Astrocyte (in vitro differentiated cells and primary cell): ENCODE measurements around the gene IL21R. TPM values are rescaled to one million over a fixed set of nuclear protein-coding genes. Genes with fewer than 3 reads are reported as not detected.
"Not testable (repeated sequence)": the region's sequence is repeated elsewhere in the genome, so short reads cannot be mapped to it uniquely, and the experiment has no call there.

Source experiments
- DNase-seq: peaks from one replicate; pipeline ENCODE4 v3.0.0-alpha.2; 2010; ENCODE audit warnings: low read depth
- FAIRE-seq: peaks from 2 replicates; lab custom pipeline; 2011; peaks lifted over from hg19 to GRCh38; lab: Jason Lieb, UNC
- H2AFZ ChIP-seq: 2 replicates; pipeline ENCODE4 v1.6.0; 2012; ENCODE audit warnings: low read depth, low read length, inconsistent platforms
- H3K27ac ChIP-seq: 2 replicates; pipeline ENCODE4 v1.5.1; 2011; ENCODE audit warnings: low read depth, low read length, inconsistent platforms
- H3K27me3 ChIP-seq: 2 replicates; pipeline ENCODE4 v1.6.0; 2011; ENCODE audit warnings: low read length, inconsistent platforms; ENCODE audit not compliant: insufficient read depth
- H3K36me3 ChIP-seq: 2 replicates; pipeline ENCODE4 v1.5.1; 2011; ENCODE audit warnings: low read length, inconsistent platforms; ENCODE audit not compliant: insufficient read depth
- H3K4me1 ChIP-seq: 2 replicates; pipeline ENCODE4 v1.5.1; 2011; ENCODE audit warnings: low read length, inconsistent platforms; ENCODE audit not compliant: insufficient read depth
- H3K4me2 ChIP-seq: 2 replicates; pipeline ENCODE4 v1.6.0; 2012; ENCODE audit warnings: low read length, inconsistent platforms
- H3K4me3 ChIP-seq: 2 replicates; pipeline ENCODE4 v1.5.1; 2011; ENCODE audit warnings: low read depth, mild to moderate bottlenecking, low read length, inconsistent platforms; ENCODE audit not compliant: insufficient read depth
- H3K79me2 ChIP-seq: 2 replicates; pipeline ENCODE4 v1.6.0; 2012; ENCODE audit warnings: mild to moderate bottlenecking, low read length, inconsistent platforms; ENCODE audit not compliant: insufficient read depth
- H3K9ac ChIP-seq: 2 replicates; pipeline ENCODE4 v1.6.0; 2012; ENCODE audit warnings: mild to moderate bottlenecking, low read length, inconsistent platforms
- H3K9me3 ChIP-seq: 2 replicates; pipeline ENCODE4 v1.5.1; 2012; ENCODE audit warnings: low read depth, mild to moderate bottlenecking, low read length, inconsistent platforms; ENCODE audit not compliant: insufficient read depth
- H4K20me1 ChIP-seq: 2 replicates; pipeline ENCODE4 v1.6.0; 2012; ENCODE audit warnings: low read length, inconsistent platforms; ENCODE audit not compliant: insufficient read depth
- H3K27ac Mint-ChIP-seq: one replicate; pipeline ENCODE4 v1.8.0; 2021; ENCODE audit warnings: mild to moderate bottlenecking, mixed read lengths; ENCODE audit not compliant: unreplicated experiment
- H3K27me3 Mint-ChIP-seq: one replicate; pipeline ENCODE4 v1.8.0; 2021; ENCODE audit warnings: low read depth, mixed read lengths; ENCODE audit not compliant: unreplicated experiment
- H3K36me3 Mint-ChIP-seq: one replicate; pipeline ENCODE4 v1.8.0; 2021; ENCODE audit warnings: low read depth, mixed read lengths; ENCODE audit not compliant: unreplicated experiment
- H3K4me1 Mint-ChIP-seq: one replicate; pipeline ENCODE4 v1.8.0; 2021; ENCODE audit warnings: low read depth, mixed read lengths; ENCODE audit not compliant: unreplicated experiment
- H3K4me3 Mint-ChIP-seq: one replicate; pipeline ENCODE4 v1.8.0; 2021; ENCODE audit warnings: mild to moderate bottlenecking, moderate library complexity, mixed read lengths; ENCODE audit not compliant: unreplicated experiment
- H3K9me3 Mint-ChIP-seq: one replicate; pipeline ENCODE4 v1.8.0; 2021; ENCODE audit warnings: mild to moderate bottlenecking, mixed read lengths; ENCODE audit not compliant: unreplicated experiment
- EZH2 ChIP-seq: IDR thresholded peaks from 2 replicates; pipeline ENCODE4 v1.6.1; 2012; ENCODE audit warnings: mild to moderate bottlenecking, low read length, inconsistent platforms; ENCODE audit not compliant: insufficient read depth
- total RNA-seq: library from RNA; stranded (reverse); gene quantifications from 2 replicates; pipeline ENCODE4 v1.2.1, GENCODE V29; 2021
- TF ChIP-seq, protein P1 (sequence below): IDR thresholded peaks from 2 replicates; pipeline ENCODE4 v1.5.1; 2011; ENCODE audit warnings: low read depth, mild to moderate bottlenecking, inconsistent platforms, low read length, moderate library complexity; ENCODE audit not compliant: insufficient read depth

The IL21R gene
- total RNA-seq, 1 donor from 2014 or later = 1.8 TPM

DNA sequence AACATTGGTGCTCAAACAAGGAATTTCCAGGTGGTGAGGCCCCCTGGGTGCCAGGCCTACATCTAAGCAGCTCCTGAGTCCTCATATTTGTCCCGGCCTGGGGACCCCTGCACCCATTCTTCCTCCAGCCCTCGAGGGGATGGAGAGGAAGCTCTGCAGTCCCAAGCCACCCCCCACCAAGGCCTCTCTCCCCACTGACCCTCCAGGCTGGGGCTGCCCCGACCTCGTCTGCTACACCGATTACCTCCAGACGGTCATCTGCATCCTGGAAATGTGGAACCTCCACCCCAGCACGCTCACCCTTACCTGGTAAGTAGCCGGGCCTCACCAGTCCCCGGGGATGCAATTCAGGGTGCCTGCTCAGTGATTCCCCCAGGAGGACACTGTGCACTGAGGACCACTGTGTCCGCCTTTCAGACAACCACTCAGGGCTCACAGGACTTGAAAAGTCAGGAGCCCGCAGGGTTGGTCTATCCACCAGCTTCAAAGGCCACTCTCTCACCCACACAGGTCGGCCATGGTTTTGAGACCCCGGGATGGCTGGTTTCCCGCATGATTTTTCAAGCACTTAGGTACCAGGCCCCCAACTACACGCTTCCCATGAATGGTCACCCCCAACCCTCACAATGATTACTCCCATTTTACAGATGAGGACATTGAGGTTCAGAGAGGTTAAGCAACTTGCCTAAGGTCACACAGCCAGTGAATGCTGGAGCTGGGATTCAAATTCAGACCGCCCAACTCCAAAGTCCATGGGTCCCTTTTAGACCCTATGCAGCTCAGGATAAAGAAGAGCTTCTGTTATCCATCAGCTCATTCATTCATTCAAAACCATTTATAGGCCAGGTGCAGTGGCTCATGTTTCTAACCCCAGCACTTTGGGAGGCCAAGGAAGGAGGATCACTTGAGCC is 32.4 kb downstream of the IL21R start:
- Histone ChIP-seq H3K27me3 (no peaks in the 10 kb centered on the region), H3K36me3 (no peaks in the 10 kb centered on the region), H3K4me3 (no peak overlapping the region), H3K4me2 (no peak overlapping the region), H2AFZ (no peak overlapping the region), H3K27ac (no peak overlapping the region), H3K79me2 (no peaks in the 10 kb centered on the region), H3K4me1 (peaks cover 12% of the 10 kb centered on the region), H3K9me3 (no peaks in the 10 kb centered on the region), H4K20me1 (no peaks in the 10 kb centered on the region), H3K9ac (no peak overlapping the region)
- TF ChIP-seq, protein P1, sequence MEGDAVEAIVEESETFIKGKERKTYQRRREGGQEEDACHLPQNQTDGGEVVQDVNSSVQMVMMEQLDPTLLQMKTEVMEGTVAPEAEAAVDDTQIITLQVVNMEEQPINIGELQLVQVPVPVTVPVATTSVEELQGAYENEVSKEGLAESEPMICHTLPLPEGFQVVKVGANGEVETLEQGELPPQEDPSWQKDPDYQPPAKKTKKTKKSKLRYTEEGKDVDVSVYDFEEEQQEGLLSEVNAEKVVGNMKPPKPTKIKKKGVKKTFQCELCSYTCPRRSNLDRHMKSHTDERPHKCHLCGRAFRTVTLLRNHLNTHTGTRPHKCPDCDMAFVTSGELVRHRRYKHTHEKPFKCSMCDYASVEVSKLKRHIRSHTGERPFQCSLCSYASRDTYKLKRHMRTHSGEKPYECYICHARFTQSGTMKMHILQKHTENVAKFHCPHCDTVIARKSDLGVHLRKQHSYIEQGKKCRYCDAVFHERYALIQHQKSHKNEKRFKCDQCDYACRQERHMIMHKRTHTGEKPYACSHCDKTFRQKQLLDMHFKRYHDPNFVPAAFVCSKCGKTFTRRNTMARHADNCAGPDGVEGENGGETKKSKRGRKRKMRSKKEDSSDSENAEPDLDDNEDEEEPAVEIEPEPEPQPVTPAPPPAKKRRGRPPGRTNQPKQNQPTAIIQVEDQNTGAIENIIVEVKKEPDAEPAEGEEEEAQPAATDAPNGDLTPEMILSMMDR = no peak
- no peak for TF ChIP-seq EZH2
- FAIRE-seq = no peak
- H3K9me3 Mint-ChIP-seq = no peaks in the 10 kb centered on the region
- peaks cover 22% of the 10 kb centered on the region for H3K4me1 Mint-ChIP-seq
- peaks cover 4% of the 10 kb centered on the region for H3K36me3 Mint-ChIP-seq
- no peak overlapping the region for H3K4me3 Mint-ChIP-seq
- peaks cover 2% of the 10 kb centered on the region for H3K27me3 Mint-ChIP-seq
- H3K27ac Mint-ChIP-seq = no peak overlapping the region
- no peak for DNase-seq

DNA sequence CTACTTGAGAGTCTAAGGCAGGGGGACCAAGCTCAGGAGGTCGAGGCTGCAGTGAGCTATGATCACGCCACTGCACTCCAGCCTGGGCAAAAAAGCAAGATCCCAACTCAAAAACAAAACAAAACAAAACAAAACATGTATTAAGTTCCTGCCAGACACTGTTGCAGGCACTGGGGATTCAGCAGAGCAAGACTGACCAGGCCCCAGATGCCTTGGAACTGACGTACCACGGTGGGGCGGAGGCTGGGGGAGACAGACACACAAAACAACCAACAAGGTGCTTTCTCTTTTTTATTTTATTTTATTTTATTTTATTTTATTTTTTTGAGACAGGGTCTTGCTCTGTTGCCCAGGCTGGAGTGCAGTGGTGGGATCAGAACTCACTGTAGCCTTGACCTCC is 33.2 kb downstream of the IL21R start:
- H4K20me1 ChIP-seq, H3K9me3 Mint-ChIP-seq, FAIRE-seq, H3K27ac ChIP-seq, H3K9me3 ChIP-seq, H3K4me2 ChIP-seq, H3K4me3 Mint-ChIP-seq, H2AFZ ChIP-seq, H3K9ac ChIP-seq, H3K36me3 ChIP-seq, DNase-seq, H3K27me3 ChIP-seq, H3K27me3 Mint-ChIP-seq, H3K79me2 ChIP-seq, H3K27ac Mint-ChIP-seq, H3K36me3 Mint-ChIP-seq, H3K4me3 ChIP-seq: not testable (repeated sequence)
- H3K4me1 ChIP-seq = peaks cover 12% of the 10 kb centered on the region
- H3K4me1 Mint-ChIP-seq = peaks cover 22% of the 10 kb centered on the region

DNA sequence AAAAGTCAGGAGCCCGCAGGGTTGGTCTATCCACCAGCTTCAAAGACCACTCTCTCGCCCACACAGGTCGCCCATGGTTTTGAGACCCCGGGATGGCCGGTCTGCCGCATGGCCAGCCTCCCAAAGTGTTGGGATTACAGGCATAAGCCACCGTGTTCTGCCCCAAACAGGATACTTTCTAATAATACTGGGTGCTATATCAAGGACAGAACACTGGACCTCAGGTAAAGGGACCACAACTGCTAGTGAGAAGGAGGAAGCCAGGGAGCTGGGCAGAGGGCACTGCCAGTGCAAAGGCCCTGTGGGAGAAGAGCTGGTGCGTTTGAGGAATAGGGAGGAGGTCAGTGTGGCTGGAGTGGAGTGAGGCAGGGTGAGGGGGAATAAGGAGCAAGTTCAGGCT is 34.1 kb downstream of the IL21R start:
- H3K36me3 Mint-ChIP-seq = peaks cover 3% of the 10 kb centered on the region
- Histone ChIP-seq H3K4me1 (peaks cover 12% of the 10 kb centered on the region), H3K4me2 (no peak overlapping the region), H2AFZ (no peak overlapping the region), H3K36me3 (no peaks in the 10 kb centered on the region), H3K27ac (no peak overlapping the region), H3K9me3 (no peaks in the 10 kb centered on the region), H4K20me1 (no peaks in the 10 kb centered on the region), H3K9ac (no peak overlapping the region), H3K4me3 (no peak overlapping the region), H3K79me2 (no peaks in the 10 kb centered on the region), H3K27me3 (no peaks in the 10 kb centered on the region)
- H3K9me3 Mint-ChIP-seq = no peaks in the 10 kb centered on the region
- H3K27ac Mint-ChIP-seq = no peak overlapping the region
- peaks cover 18% of the 10 kb centered on the region for H3K4me1 Mint-ChIP-seq
- H3K27me3 Mint-ChIP-seq = peaks cover 2% of the 10 kb centered on the region
- no peak for TF ChIP-seq EZH2
- TF ChIP-seq, protein P1 = no peak
- no peak for DNase-seq
- FAIRE-seq = no peak
- H3K4me3 Mint-ChIP-seq = no peak overlapping the region
